HG03575 (cell line): ENCODE measurements around the gene TBC1D3B.
"Not testable (repeated sequence)": the region's sequence is repeated elsewhere in the genome, so short reads cannot be mapped to it uniquely, and the experiment has no call there.

ENCODE experiments used
- ATAC-seq: cut with Tn5 transposase; IDR thresholded peaks from one replicate; pipeline ENCODE4 v1.9.1; 2021; ENCODE audit not compliant: unreplicated experiment, insufficient number of reproducible peaks, low FRiP score; ENCODE audit errors: extremely low read depth

Gene TBC1D3B

GRCh38 chr17:36203335-36203734 is 26.9 kb upstream of the TBC1D3B start:
- ATAC-seq = no peak

- not testable (repeated sequence) for ATAC-seq
Observed at GRCh38 chr17:36201506-36201905, 25.1 kb upstream of the TBC1D3B start.

- not testable (repeated sequence) for ATAC-seq
Observed at GRCh38 chr17:36201102-36201501, 24.7 kb upstream of the TBC1D3B start.

- no peak for ATAC-seq
Observed at GRCh38 chr17:36198831-36199465, 22.5 kb upstream of the TBC1D3B start.

- peak; percentile 11 for ATAC-seq
Observed at GRCh38 chr17:36197387-36197703, 20.9 kb upstream of the TBC1D3B start.

- ATAC-seq = no peak
Observed at GRCh38 chr17:36196131-36196486, 19.7 kb upstream of the TBC1D3B start.

GRCh38 chr17:36195434-36196130 is 19.1 kb upstream of the TBC1D3B start:
- no peak for ATAC-seq

GRCh38 chr17:36194832-36195433 is 18.5 kb upstream of the TBC1D3B start:
- not testable (repeated sequence) for ATAC-seq

- ATAC-seq = not testable (repeated sequence)
Observed at GRCh38 chr17:36194147-36194831, 17.9 kb upstream of the TBC1D3B start.

GRCh38 chr17:36193216-36193775 is 16.9 kb upstream of the TBC1D3B start:
- ATAC-seq = no peak

GRCh38 chr17:36190549-36191330 is 14.3 kb upstream of the TBC1D3B start:
- ATAC-seq = not testable (repeated sequence)

- not testable (repeated sequence) for ATAC-seq
Observed at GRCh38 chr17:36189993-36190392, 13.6 kb upstream of the TBC1D3B start.

- ATAC-seq = no peak
Observed at GRCh38 chr17:36188891-36189306, 12.5 kb upstream of the TBC1D3B start.

- ATAC-seq = not testable (repeated sequence)
Observed at GRCh38 chr17:36187943-36188665, 11.7 kb upstream of the TBC1D3B start.

GRCh38 chr17:36186810-36187763 is 10.7 kb upstream of the TBC1D3B start:
- not testable (repeated sequence) for ATAC-seq

- ATAC-seq = no peak
Observed at GRCh38 chr17:36185416-36185815, 9.0 kb upstream of the TBC1D3B start.
